Liver (tissue), 3 donors: Measurements from ENCODE around the gene ARHGEF7.

Experiments
- CTCF ChIP-seq: fragments of 150-350 bp; IDR thresholded peaks from 2 replicates; pipeline ENCODE4 v1.5.1; 2017; ENCODE audit warnings: improper control_type of control experiment, low read depth, low read length; ENCODE audit not compliant: missing input control
- EGR1 ChIP-seq, 2 donors: IDR thresholded peaks; 2 replicates each; pipeline ENCODE4 v1.6.1; 2016 to 2018; ENCODE audit warnings: antibody characterized with exemption in 2 of 2, low read depth in 2 of 2
- FOXA1 ChIP-seq: IDR thresholded peaks from 2 replicates; pipeline ENCODE4 v1.6.1; 2016; ENCODE audit warnings: antibody characterized with exemption
- JUND ChIP-seq, 2 donors: IDR thresholded peaks; 2 replicates each; pipeline ENCODE4 v1.6.1; 2016; ENCODE audit warnings: antibody characterized with exemption in 2 of 2
- RAD21 ChIP-seq, 2 donors: IDR thresholded peaks; 2 replicates each; pipeline ENCODE4 v1.6.1; 2016; ENCODE audit warnings: antibody characterized with exemption in 2 of 2, mild to moderate bottlenecking in 2 of 2
- RXRA ChIP-seq, 2 donors: IDR thresholded peaks; 2 replicates each; pipeline ENCODE4 v1.6.1; 2017 to 2018; ENCODE audit warnings: antibody characterized with exemption in 2 of 2, mild to moderate bottlenecking in 1 of 2
- TF ChIP-seq, protein P1 (sequence below): IDR thresholded peaks from 2 replicates; pipeline ENCODE4 v1.6.1; 2016; ENCODE audit warnings: antibody characterized with exemption, mild to moderate bottlenecking
- TF ChIP-seq, protein P2 (sequence below): IDR thresholded peaks from 2 replicates; pipeline ENCODE4 v1.6.1; 2016; ENCODE audit warnings: antibody characterized with exemption
- TF ChIP-seq, protein P3 (sequence below): IDR thresholded peaks from 2 replicates; pipeline ENCODE4 v1.6.1; 2016; ENCODE audit warnings: antibody characterized with exemption
- donor health status: healthy.
- donor health status: healthy.

DNA sequence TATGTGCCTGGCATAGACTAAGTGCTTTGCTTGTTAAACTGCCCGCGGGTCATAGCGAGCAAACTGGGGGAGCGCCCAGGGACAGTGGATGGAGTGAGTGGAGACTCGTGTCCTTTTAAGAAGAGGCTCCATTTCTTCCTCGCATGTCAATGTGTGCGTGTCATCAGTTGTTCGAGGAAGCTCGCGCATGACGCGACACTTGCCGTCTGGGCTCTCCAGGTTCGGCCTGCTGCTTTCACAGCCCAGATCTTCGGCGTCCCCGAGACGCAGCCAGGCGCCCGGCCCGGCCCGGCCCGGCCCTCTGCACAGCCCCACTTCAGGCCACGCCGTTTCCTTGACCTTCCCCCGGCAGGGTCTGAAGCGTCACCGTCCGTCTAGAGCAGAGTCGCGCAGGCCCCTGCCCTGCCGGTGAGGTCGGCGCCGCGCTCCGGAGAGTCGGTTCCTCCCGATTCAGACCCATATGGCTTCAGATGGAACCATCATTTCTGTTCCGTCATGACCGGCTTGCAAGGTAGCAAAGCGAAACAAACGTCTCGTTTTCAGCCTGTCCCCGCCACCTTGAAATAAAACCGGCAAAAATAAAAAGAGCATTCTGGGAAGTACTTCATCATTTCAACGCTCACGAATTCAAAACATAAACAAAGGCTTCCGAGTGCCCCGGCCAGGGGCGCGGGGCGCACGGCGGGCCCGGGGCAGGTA, 599 bp upstream of the ARHGEF7 start:
- TF ChIP-seq, protein P1, sequence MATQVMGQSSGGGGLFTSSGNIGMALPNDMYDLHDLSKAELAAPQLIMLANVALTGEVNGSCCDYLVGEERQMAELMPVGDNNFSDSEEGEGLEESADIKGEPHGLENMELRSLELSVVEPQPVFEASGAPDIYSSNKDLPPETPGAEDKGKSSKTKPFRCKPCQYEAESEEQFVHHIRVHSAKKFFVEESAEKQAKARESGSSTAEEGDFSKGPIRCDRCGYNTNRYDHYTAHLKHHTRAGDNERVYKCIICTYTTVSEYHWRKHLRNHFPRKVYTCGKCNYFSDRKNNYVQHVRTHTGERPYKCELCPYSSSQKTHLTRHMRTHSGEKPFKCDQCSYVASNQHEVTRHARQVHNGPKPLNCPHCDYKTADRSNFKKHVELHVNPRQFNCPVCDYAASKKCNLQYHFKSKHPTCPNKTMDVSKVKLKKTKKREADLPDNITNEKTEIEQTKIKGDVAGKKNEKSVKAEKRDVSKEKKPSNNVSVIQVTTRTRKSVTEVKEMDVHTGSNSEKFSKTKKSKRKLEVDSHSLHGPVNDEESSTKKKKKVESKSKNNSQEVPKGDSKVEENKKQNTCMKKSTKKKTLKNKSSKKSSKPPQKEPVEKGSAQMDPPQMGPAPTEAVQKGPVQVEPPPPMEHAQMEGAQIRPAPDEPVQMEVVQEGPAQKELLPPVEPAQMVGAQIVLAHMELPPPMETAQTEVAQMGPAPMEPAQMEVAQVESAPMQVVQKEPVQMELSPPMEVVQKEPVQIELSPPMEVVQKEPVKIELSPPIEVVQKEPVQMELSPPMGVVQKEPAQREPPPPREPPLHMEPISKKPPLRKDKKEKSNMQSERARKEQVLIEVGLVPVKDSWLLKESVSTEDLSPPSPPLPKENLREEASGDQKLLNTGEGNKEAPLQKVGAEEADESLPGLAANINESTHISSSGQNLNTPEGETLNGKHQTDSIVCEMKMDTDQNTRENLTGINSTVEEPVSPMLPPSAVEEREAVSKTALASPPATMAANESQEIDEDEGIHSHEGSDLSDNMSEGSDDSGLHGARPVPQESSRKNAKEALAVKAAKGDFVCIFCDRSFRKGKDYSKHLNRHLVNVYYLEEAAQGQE, result no peak
- no peak for TF ChIP-seq CTCF
- no peak for TF ChIP-seq FOXA1
- TF ChIP-seq EGR1 (IDR thresholded peaks at IDR 0.05; ENCODE audit: low read depth in 2 of 2), result no peak
- no peak for TF ChIP-seq JUND (IDR thresholded peaks at IDR 0.05)
- TF ChIP-seq RXRA (IDR thresholded peaks at IDR 0.05), result no peak
- TF ChIP-seq RAD21 (IDR thresholded peaks at IDR 0.05), result no peak
- TF ChIP-seq, protein P2, sequence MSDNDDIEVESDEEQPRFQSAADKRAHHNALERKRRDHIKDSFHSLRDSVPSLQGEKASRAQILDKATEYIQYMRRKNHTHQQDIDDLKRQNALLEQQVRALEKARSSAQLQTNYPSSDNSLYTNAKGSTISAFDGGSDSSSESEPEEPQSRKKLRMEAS, result no peak
- TF ChIP-seq, protein P3, sequence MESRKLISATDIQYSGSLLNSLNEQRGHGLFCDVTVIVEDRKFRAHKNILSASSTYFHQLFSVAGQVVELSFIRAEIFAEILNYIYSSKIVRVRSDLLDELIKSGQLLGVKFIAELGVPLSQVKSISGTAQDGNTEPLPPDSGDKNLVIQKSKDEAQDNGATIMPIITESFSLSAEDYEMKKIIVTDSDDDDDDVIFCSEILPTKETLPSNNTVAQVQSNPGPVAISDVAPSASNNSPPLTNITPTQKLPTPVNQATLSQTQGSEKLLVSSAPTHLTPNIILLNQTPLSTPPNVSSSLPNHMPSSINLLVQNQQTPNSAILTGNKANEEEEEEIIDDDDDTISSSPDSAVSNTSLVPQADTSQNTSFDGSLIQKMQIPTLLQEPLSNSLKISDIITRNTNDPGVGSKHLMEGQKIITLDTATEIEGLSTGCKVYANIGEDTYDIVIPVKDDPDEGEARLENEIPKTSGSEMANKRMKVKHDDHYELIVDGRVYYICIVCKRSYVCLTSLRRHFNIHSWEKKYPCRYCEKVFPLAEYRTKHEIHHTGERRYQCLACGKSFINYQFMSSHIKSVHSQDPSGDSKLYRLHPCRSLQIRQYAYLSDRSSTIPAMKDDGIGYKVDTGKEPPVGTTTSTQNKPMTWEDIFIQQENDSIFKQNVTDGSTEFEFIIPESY, result no peak
